Measurements from ENCODE around the gene LRRN2.

Gene LRRN2

GRCh38 chr1:204621996-204622395, 63.5 kb downstream of the LRRN2 start:
- TF ChIP-seq PATZ1 (CRISPR knock-in tag; IDR thresholded peaks at IDR 0.05; ENCODE audit: borderline replicate concordance) (no peak), ZFP30 (CRISPR knock-in tag; IDR thresholded peaks at IDR 0.05) (no peak), TOX (CRISPR knock-in tag; IDR thresholded peaks at IDR 0.05; ENCODE audit: borderline replicate concordance) (no peak), ZNF565 (CRISPR knock-in tag; conservative IDR thresholded peaks at IDR 0.05; ENCODE audit: low read depth) (no peak), CREB5 (CRISPR knock-in tag; IDR thresholded peaks at IDR 0.05; ENCODE audit: low read depth) (no peak), TCF4 (CRISPR knock-in tag; IDR thresholded peaks at IDR 0.05; ENCODE audit: borderline replicate concordance) (no peak), CSDC2 (CRISPR knock-in tag; IDR thresholded peaks at IDR 0.05) (no peak), CSRNP3 (CRISPR knock-in tag; IDR thresholded peaks at IDR 0.05) (no peak), POU6F1 (CRISPR knock-in tag; IDR thresholded peaks at IDR 0.05; ENCODE audit: borderline replicate concordance, low read depth) (no peak), ZNF8 (CRISPR knock-in tag; IDR thresholded peaks at IDR 0.05) (no peak), ZNF70 (CRISPR knock-in tag; IDR thresholded peaks at IDR 0.05) (no peak), PPARA (CRISPR knock-in tag; IDR thresholded peaks at IDR 0.05; ENCODE audit: borderline replicate concordance) (no peak), ZFP3 (CRISPR knock-in tag; IDR thresholded peaks at IDR 0.05) (no peak), GLIS3 (CRISPR knock-in tag; IDR thresholded peaks at IDR 0.05) (no peak), TSHZ2 (CRISPR knock-in tag; IDR thresholded peaks at IDR 0.05) (no peak), OSR1 (CRISPR knock-in tag; IDR thresholded peaks at IDR 0.05) (no peak)
- no peak for ATAC-seq

- no peak for ATAC-seq
- no peak for TF ChIP-seq ARNTL (CRISPR knock-in tag; IDR thresholded peaks at IDR 0.05; ENCODE audit: borderline replicate concordance, low read depth)
- TF ChIP-seq TSHZ2 (CRISPR knock-in tag; IDR thresholded peaks at IDR 0.05) = no peak
- no peak for TF ChIP-seq OSR1 (CRISPR knock-in tag; IDR thresholded peaks at IDR 0.05)
- TF ChIP-seq BACH2 (CRISPR knock-in tag; IDR thresholded peaks at IDR 0.05; ENCODE audit: borderline replicate concordance) = no peak
- no peak for TF ChIP-seq CSRNP3 (CRISPR knock-in tag; IDR thresholded peaks at IDR 0.05)
- TF ChIP-seq ZNF565 (CRISPR knock-in tag; conservative IDR thresholded peaks at IDR 0.05; ENCODE audit: low read depth) = no peak
- no peak for TF ChIP-seq CSDC2 (CRISPR knock-in tag; IDR thresholded peaks at IDR 0.05)
- TF ChIP-seq ZNF8 (CRISPR knock-in tag; IDR thresholded peaks at IDR 0.05) = no peak
Measured at GRCh38 chr1:204621396-204621795, 64.1 kb downstream of the LRRN2 start.

Measured in SK-N-SH treated with all-trans-retinoic acid at 6 μM for 48 hours (cell line).